ENCODE measurements around the gene CHIC1. TPM values are rescaled to one million over a fixed set of nuclear protein-coding genes. Genes with fewer than 3 reads are reported as not detected.

CHIC1 gene
- total and polyA plus RNA-seq, 10 of the 15 experiments (the other 5 are each of a cell fraction or from before 2014, with no cell fraction given): 0.72 to 7.6 (median 3.8) TPM

- no peak for TF ChIP-seq PBX3 (IDR thresholded peaks at IDR 0.05; ENCODE audit: insufficient replicate concordance, low read depth, low read length)
- no peak for TF ChIP-seq ATF2 (IDR thresholded peaks at IDR 0.05; ENCODE audit: low read length)
- TF ChIP-seq ESRRA (IDR thresholded peaks at IDR 0.05; ENCODE audit: low read length): no peak
- TF ChIP-seq, protein P1, sequence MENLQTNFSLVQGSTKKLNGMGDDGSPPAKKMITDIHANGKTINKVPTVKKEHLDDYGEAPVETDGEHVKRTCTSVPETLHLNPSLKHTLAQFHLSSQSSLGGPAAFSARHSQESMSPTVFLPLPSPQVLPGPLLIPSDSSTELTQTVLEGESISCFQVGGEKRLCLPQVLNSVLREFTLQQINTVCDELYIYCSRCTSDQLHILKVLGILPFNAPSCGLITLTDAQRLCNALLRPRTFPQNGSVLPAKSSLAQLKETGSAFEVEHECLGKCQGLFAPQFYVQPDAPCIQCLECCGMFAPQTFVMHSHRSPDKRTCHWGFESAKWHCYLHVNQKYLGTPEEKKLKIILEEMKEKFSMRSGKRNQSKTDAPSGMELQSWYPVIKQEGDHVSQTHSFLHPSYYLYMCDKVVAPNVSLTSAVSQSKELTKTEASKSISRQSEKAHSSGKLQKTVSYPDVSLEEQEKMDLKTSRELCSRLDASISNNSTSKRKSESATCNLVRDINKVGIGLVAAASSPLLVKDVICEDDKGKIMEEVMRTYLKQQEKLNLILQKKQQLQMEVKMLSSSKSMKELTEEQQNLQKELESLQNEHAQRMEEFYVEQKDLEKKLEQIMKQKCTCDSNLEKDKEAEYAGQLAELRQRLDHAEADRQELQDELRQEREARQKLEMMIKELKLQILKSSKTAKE (IDR thresholded peaks at IDR 0.05; ENCODE audit: low read depth, poor library complexity, severe bottlenecking): no peak
- no peak for TF ChIP-seq ATF7 (IDR thresholded peaks at IDR 0.05; ENCODE audit: low read depth)
Observed at GRCh38 chrX:73728602-73729001, 165.6 kb downstream of the CHIC1 start (continued).

Other genes with a start within 250 kb of the CHIC1 start
- gene CDX4, start 116.1 kb upstream of the CHIC1 start, total RNA-seq (2014; rRNA removed): not detected in 2 replicates
- gene CDX4, start 116.1 kb upstream of the CHIC1 start, total RNA-seq (2014; rRNA removed; fragmentation: Illumina TruSeq; extraction: Trizol): not detected in 2 replicates
- gene CDX4, start 116.1 kb upstream of the CHIC1 start, total RNA-seq (2021): not detected in 2 replicates
- gene CDX4, start 116.1 kb upstream of the CHIC1 start, polyA plus RNA-seq (2011; rRNA removed): not detected in 2 replicates
- not detected in 2 replicates for gene CDX4, start 116.1 kb upstream of the CHIC1 start, polyA plus RNA-seq (2014; fragmentation: Illumina TruSeq; extraction: Trizol)
- not detected for gene CDX4, start 116.1 kb upstream of the CHIC1 start, polyA plus RNA-seq (2014; fragmentation: Nextera tagmentation; extraction: Ambion mirVana)
- gene CDX4, start 116.1 kb upstream of the CHIC1 start, polyA plus RNA-seq (2014; rRNA removed): not detected in 2 replicates
- not detected for gene CDX4, start 116.1 kb upstream of the CHIC1 start, polyA plus RNA-seq (2016; fragmentation: Nextera tagmentation; extraction: Ambion mirVana)

All from GM12878 (cell line).